HG03139 (cell line): ENCODE measurements around the gene SARS1.
"Not testable (repeated sequence)": the region's sequence is repeated elsewhere in the genome, so short reads cannot be mapped to it uniquely, and the experiment has no call there.

Source experiments
- ATAC-seq: cut with Tn5 transposase; IDR thresholded peaks from one replicate; pipeline ENCODE4 v1.9.1; 2021; ENCODE audit not compliant: unreplicated experiment

SARS1 gene

GRCh38 chr1:109191891-109192290 lies 21.8 kb upstream of the SARS1 start:
- ATAC-seq, result no peak

- ATAC-seq, result no peak
Observed at GRCh38 chr1:109192433-109192832, 21.3 kb upstream of the SARS1 start.

- no peak for ATAC-seq
Observed at GRCh38 chr1:109193653-109194590, 19.8 kb upstream of the SARS1 start.

GRCh38 chr1:109197158-109198042 lies 16.3 kb upstream of the SARS1 start:
- ATAC-seq, result no peak

- ATAC-seq, result no peak
Observed at GRCh38 chr1:109198043-109198695, 15.5 kb upstream of the SARS1 start.

GRCh38 chr1:109198745-109199144 lies 15.0 kb upstream of the SARS1 start:
- no peak for ATAC-seq

GRCh38 chr1:109199710-109200109 lies 14.0 kb upstream of the SARS1 start:
- ATAC-seq, result no peak

- no peak for ATAC-seq
Observed at GRCh38 chr1:109201123-109201703, 12.5 kb upstream of the SARS1 start.

- ATAC-seq, result no peak
Observed at GRCh38 chr1:109204484-109204883, 9.2 kb upstream of the SARS1 start.

- ATAC-seq, result no peak
Observed at GRCh38 chr1:109206339-109206738, 7.4 kb upstream of the SARS1 start.

GRCh38 chr1:109207467-109208103 lies 6.1 kb upstream of the SARS1 start:
- ATAC-seq, result no peak

GRCh38 chr1:109208394-109208793 lies 5.3 kb upstream of the SARS1 start:
- no peak for ATAC-seq

- no peak for ATAC-seq
Observed at GRCh38 chr1:109208836-109209463, 4.8 kb upstream of the SARS1 start.

GRCh38 chr1:109210058-109210457 lies 3.7 kb upstream of the SARS1 start:
- no peak for ATAC-seq

- no peak for ATAC-seq
Observed at GRCh38 chr1:109213345-109213823, 334 bp upstream of the SARS1 start.

- ATAC-seq, result no peak
Observed at GRCh38 chr1:109214695-109215623, 1.2 kb downstream of the SARS1 start.

GRCh38 chr1:109216662-109217061 lies 2.9 kb downstream of the SARS1 start:
- no peak for ATAC-seq

- ATAC-seq, result no peak
Observed at GRCh38 chr1:109218516-109218915, 4.8 kb downstream of the SARS1 start.

GRCh38 chr1:109221201-109221600 lies 7.5 kb downstream of the SARS1 start:
- not testable (repeated sequence) for ATAC-seq
